Activated naive CD8-positive, alpha-beta T cell treated with anti-CD3 and anti-CD28 coated beads, Interleukin-2, amount 50 U/mL, for 16 hours (primary cell): Measurements from ENCODE around the gene PTPRR.
"Not testable (repeated sequence)": the region's sequence is repeated elsewhere in the genome, so short reads cannot be mapped to it uniquely, and the experiment has no call there.

ENCODE experiments used
- DNase-seq: peaks from one replicate; pipeline ENCODE4 v3.0.0-alpha.2; 2020; ENCODE audit warnings: low read depth, low spot score

Gene PTPRR

GRCh38 chr12:70840656-70841350 is 79.7 kb downstream of the PTPRR start:
- no peak for DNase-seq

GRCh38 chr12:70839544-70839943 is 81.0 kb downstream of the PTPRR start:
- no peak for DNase-seq

GRCh38 chr12:70838127-70838526 is 82.4 kb downstream of the PTPRR start:
- no peak for DNase-seq

GRCh38 chr12:70837026-70837425 is 83.5 kb downstream of the PTPRR start:
- no peak for DNase-seq

- DNase-seq: no peak
Measured at GRCh38 chr12:70835948-70836347, 84.6 kb downstream of the PTPRR start.

GRCh38 chr12:70831543-70831942 is 89.0 kb downstream of the PTPRR start:
- DNase-seq: no peak

GRCh38 chr12:70830221-70831061 is 90.1 kb downstream of the PTPRR start:
- DNase-seq: no peak

GRCh38 chr12:70829070-70829469 is 91.5 kb downstream of the PTPRR start:
- DNase-seq: no peak

GRCh38 chr12:70828351-70828750 is 92.2 kb downstream of the PTPRR start:
- DNase-seq: no peak

GRCh38 chr12:70826156-70826555 is 94.4 kb downstream of the PTPRR start:
- no peak for DNase-seq

GRCh38 chr12:70824511-70824910 is 96.0 kb downstream of the PTPRR start:
- DNase-seq: no peak

- DNase-seq: no peak
Measured at GRCh38 chr12:70823182-70823976, 97.2 kb downstream of the PTPRR start.

GRCh38 chr12:70822412-70822811 is 98.1 kb downstream of the PTPRR start:
- no peak for DNase-seq

- DNase-seq: no peak
Measured at GRCh38 chr12:70815971-70816391, 104.6 kb downstream of the PTPRR start.

GRCh38 chr12:70815056-70815455 is 105.5 kb downstream of the PTPRR start:
- DNase-seq: no peak

GRCh38 chr12:70813559-70813958 is 107.0 kb downstream of the PTPRR start:
- DNase-seq: no peak

- DNase-seq: no peak
Measured at GRCh38 chr12:70812136-70812535, 108.4 kb downstream of the PTPRR start.

- DNase-seq: no peak
Measured at GRCh38 chr12:70809887-70810286, 110.7 kb downstream of the PTPRR start.

- DNase-seq: not testable (repeated sequence)
Measured at GRCh38 chr12:70807993-70808392, 112.5 kb downstream of the PTPRR start.

GRCh38 chr12:70806827-70807226 is 113.7 kb downstream of the PTPRR start:
- DNase-seq: no peak

- DNase-seq: no peak
Measured at GRCh38 chr12:70806043-70806442, 114.5 kb downstream of the PTPRR start.
